GM19372 (cell line): ENCODE measurements around the gene DAAM1.

Experiments used
- ATAC-seq: cut with Tn5 transposase; IDR thresholded peaks from one replicate; pipeline ENCODE4 v1.9.1; 2021; ENCODE audit warnings: mild to moderate bottlenecking, low read depth, moderate library complexity; ENCODE audit not compliant: unreplicated experiment

The DAAM1 gene

DNA sequence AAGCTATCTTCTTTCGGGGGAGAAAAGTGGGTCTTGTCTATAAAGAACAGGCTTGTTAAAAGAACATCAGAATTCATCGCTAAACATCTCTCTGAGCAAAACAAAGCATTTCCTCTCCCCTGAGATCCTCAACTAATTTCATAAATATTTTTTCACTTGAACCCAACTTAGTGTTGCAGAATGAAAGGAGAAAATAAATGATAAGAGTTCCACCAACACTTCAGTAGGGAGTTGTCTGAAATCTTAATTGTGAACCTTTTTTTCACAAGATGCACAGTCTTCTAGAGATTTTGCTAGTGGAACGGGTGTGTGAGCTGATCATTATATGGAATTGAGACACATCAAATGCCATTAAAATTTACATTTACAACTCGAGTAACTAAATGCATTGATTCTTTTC is 1.3 kb upstream of the DAAM1 start:
- no peak for ATAC-seq

DNA sequence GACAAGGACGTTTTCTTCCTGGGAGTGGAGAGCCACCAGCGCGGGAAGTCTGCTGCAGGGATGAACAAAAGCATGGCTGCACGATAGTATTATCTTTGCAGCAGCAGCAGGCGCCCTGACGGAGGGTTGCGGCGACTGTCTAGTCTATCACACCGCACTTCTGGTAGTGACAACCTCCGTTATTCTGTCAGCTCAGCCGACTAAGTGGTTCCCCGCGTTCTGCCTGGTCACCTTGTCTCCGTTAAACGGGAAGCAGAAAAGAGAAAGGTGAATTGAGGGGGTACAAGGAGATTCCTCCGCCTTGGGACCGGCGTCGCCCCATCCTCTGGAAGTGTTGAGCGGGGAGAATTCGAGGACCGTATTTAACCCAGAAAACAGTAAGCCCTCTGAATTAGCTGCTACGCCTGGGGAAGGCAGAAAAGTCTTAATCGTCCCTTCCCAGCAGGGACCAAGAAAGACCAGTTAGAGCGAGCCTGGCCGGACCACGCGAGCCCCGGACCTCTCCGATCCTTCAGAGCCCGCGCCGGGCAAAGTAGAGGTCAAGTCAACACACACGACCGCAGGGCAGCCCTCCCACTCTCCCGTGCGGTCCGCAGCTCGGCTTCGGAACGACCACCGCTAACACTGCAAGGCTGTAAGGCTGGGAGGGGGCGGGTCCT is 536 bp upstream of the DAAM1 start:
- ATAC-seq = peak; percentile 10

DNA sequence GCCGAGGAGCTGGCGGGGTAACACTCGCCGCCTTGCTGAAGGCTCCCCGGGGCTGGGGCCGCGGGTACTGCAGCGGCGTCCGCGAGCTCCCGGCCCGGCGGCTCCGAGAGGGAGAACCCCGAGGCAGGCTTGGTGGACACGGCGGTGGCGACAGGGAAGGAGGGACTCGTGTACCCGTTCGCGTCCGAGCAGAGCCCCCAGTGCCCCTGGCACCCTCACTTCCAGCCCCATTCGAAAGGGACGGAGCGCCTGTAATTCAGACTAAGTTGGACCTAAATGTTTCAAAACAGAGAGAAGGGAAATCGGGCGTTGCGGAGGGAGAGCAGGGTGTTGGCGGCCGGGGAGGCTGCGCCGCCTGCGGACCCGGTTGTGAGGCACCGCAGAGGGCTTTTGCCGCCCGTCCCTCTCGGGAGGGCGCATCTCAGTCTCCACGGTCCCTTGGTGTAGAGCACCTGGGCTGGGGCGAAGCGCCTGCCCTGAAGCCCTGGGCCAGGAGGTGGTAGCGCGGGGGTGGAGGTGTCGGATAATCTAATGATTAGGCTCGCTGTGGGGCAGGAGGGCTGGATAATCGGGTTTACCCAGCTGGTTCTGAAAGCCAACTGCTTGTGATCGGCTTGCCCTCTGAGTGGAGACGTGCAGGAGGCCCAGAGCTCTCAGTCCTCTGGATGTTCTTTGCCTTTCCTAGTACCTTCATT is 771 bp downstream of the DAAM1 start:
- peak; percentile 10 for ATAC-seq

DNA sequence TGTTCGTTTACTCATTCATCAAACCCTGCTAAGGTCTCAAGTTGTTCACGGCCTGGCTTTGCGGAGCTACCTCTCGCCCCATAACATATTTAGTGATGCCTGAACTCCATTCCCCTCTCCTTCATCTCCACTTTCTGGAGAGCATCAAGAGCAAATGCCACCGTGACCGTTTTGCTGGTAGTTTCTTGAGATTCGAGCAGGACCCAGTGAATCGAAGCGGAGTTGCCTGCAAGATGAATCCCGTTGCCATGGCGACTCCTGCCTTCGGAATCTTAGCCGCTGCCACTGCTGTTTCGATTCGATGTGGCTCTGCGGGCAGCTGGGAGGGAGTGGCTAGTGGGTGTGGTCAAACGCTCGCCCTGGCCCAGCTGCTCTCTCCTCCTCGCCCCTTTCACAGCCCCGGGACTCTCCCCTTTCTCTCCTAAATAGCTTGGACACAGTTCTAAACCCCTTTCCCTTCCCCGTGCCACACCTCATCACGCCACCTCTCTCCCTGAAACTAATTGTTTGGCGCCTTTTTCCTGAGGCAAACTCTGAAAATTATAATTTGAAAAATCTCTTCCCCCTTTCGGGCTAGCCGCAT is 1.4 kb downstream of the DAAM1 start:
- ATAC-seq = peak; percentile 41

DNA sequence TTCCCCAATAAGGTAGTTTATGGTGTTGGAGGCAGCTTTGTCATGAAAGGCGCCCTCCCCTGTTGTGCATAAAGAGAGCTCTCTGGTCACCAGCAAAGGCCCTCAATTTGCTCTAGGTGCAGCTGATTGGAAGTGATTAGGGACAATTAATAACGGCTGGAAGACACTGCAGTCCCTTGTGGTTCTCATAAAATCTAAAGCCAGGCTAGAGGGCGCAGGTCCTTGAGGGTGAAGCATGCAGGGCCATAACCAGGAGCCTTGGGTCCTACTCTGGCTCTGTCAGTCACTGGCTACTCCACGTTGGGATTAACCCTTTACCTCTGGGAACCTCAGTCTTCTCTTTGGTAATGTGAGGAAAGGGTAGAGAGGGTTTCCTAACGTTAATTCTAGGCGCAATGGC is 1.9 kb downstream of the DAAM1 start:
- no peak for ATAC-seq

DNA sequence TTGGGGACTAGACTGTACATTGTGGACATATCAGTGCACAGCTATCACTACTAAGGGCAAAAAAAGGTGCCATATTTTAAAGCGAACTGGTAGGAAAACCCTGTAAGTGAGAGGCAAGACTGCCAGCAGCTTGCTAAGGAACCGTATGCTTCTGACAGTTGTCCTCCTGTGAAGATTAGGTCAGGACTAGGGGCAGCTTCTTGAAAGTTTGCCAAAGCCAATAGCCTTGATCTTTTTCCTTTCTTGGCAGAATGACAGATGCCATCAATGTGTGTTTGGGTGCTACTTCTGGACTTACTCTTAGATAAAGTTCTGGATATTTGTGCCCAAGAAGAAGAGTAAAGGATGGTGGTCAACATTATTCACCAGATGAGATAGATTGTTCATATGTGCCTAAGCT is 7.4 kb downstream of the DAAM1 start:
- ATAC-seq = no peak

DNA sequence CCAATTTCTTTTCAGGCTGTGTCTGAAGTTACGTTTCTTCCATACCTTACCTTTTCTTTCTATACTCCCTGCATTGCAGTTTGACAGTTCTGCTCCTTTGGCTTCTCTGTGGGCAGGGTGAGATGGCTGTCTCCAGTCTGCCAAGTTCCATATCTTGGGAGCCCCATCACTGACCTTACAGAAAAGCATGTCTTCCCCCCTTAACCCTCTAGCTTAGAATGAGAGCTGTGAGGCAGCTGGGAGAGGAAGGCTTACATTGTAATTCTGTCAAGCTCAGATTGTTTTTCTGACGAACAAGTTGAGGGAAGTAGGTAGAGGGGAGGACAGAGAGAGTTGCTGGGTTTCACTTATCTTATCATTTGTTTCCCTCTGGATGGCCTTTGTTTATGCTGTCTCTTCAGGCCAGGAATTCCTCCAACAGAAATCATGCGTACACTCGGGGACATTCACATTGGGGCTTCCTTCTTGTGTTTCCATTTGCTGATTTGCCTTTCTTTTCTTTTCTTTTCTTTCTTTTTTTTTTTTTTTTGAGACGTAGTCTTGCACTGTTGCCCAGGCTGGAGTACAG is 9.3 kb downstream of the DAAM1 start:
- ATAC-seq = no peak

DNA sequence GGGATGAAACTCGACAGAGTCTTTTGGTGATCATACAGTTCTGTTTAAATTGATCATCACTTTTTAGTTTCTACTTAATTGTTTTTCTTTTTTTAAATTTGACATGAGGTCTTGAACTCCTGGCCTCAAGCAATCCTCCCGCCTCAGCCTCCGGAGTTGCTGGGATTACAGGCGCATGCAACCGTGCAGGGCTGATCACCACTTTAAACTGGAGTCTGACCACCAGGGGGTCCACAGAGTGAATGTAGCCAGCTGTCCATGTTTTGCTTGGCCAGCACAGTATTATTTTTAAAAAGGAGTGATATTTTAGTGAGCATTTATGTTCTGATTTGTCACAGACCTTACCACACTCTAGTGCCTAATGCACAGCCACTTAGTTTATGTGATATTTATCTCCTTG is 10.7 kb downstream of the DAAM1 start:
- no peak for ATAC-seq

DNA sequence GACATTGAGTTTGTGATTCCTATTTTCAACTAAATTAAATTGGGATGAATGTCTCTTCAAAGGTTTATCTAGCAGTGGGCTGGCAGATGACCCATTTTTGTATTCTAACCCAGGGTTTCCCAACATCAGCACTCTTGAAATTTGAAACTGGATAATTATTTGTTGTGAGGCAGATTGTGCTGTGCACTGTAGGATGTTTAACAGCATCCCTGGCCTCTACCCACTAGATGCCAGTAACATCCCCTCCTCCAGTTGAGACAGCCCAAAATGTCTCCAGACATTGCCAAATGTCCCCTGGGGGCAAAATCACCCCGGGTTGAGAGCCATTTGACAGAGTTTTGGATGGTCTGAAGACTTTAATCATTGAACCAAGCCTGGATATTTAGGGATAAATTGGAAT is 11.1 kb downstream of the DAAM1 start:
- ATAC-seq = no peak

DNA sequence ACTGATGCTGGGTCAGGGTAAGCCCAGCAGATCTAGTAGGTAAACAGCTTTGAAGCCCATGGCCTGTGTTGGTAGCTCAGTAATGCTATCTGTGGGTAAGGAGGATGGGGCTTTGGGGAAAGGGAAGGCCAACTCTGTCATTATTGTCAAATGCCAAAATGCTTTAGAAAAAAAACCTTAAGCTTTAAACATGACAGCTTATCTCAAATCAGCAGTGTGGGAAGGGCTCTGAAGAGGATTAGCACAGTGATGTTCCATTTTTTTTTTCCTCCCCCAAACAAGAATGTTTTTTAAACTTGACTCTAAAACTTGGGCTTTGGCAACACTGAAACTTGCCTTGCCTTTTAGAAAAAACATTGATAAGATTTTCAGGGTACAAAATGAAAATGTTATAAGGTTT is 11.7 kb downstream of the DAAM1 start:
- no peak for ATAC-seq

DNA sequence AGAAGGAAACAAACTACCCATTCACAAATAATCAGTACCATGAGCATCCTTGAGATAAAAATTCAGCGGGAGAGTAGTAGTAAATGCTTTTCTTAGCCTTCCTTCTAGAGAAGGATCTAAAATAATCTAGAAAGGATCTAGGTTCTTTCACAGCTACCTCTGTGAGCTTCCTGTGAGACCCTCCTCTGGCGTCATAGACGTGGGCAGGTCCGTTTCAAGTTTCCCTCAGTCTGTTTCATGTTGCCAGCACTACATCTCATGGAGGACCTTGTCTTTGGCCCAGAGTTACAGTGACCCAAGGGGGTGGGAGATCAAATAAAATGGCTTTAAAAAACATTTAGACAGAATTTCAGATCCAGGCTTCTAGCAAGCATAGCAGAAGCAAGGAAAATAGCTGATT is 13.6 kb downstream of the DAAM1 start:
- no peak for ATAC-seq

DNA sequence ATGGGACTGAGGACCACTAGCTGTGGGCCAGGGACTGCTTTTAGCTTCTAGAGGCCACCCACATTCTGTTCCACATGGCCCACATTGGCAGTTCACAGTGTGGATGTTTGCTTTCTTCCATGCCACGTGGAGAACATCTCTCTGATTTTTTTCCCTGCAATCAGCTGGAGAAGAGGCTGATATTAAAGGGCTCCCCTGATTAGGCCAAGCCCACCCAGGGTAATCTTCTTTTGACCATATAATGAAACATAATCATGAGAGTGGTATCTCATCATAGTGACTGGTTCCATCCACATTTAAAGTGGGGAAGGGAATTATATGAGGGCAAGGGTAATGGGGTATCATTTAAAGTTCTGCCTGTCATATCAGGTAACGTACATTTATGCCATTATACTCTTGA is 15.8 kb downstream of the DAAM1 start:
- ATAC-seq = no peak

DNA sequence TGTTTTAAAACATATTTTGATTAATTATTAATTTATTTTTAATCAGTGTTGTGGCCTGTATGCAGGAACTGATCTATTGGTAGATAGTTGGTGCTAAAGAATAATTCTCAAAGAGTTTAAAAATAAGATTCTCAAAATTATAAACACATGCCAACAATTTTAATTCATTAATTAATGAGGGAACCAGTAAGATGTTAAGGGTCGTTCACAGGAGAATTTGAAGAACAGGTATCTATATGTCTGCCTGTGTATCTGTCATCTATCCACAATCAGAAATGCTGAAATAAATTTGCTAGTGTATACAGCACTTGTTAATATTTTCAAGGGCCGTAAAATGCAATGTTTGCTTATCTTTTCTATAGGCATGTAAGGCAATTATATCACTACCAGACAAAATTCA is 18.4 kb downstream of the DAAM1 start:
- ATAC-seq = no peak

DNA sequence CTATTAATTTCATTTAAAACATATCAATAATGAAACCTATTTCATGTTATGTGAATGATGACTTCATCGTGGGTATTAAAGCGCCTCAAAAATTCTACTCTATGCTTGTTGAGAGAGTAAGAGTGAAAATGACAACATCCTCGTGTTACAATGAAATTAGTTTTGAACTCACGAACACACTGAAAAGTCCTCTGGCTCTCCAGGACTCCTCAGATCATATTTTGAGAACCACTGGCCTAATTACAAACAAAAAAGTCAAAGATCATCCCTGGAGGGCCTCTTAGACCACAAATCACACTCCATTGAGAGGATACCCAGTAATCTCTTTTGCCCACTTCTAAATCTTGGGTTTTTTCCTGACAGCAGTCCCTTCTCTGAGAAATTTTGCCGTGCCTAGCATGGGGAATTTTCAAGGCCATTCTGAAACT is 19.1 kb downstream of the DAAM1 start:
- no peak for ATAC-seq

DNA sequence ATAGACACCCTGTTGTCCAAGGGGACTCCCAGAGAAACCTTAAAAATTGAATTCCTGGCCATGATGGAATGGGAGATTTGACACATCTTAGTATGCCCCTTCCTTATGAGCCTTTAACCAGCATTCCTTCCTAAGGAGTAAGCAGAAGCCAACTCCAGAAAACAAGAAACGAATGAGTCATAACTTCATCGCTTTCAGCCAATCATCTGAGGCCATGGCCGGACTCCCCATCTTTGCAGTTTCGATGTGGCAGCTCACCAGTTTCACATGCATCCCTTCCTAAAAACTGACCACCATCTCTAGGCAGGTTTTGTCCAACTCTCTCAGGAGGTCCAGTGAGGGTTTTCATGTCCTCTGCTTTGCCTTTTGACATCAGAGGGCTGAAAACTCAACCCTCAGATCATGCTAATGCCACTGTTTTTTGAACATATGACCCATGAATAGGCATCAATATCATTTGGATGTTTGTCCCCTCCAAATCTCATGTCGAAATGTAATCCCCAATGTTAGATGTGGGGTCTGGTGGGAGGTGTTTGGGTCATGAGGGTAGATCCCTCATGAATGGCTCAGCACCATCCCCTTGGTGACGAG is 19.9 kb downstream of the DAAM1 start:
- peak; percentile 65 for ATAC-seq

DNA sequence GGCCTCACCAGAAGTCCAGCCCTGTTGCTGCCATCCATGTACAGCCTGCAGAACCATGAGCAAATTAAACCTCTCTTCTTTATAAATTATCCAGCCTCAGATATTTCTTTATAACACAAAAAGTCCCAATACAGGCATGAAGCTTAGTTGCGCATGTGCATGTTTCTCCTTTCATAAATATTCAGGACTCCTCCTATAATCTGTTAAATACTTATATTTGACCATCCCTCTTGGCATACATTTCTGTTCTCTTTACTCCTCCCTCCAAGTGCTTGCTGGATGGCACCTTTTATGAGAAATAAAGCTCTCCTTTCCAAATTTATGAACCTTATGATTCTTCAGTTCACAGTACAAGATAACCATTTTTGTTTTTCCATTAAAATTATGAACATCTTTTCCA is 20.5 kb downstream of the DAAM1 start:
- ATAC-seq = no peak

DNA sequence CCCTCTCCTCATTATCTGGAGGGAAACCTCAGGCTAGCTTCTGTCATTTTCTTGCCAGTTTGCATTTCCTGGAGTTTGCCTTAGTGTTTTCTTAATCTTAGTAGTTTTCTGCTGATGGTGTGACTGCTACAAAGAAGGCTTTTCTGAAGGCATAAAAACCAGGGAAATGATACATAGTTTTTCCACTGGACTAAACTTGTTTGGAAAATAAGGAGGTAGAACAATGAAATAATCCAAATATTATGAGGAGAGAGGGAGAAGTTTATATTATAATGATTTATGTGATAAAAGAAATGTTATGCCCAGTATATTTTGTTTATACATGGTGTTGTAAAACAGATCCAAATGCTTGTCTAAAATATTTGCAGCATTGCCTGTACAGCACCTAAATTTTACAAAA is 22.2 kb downstream of the DAAM1 start:
- no peak for ATAC-seq

DNA sequence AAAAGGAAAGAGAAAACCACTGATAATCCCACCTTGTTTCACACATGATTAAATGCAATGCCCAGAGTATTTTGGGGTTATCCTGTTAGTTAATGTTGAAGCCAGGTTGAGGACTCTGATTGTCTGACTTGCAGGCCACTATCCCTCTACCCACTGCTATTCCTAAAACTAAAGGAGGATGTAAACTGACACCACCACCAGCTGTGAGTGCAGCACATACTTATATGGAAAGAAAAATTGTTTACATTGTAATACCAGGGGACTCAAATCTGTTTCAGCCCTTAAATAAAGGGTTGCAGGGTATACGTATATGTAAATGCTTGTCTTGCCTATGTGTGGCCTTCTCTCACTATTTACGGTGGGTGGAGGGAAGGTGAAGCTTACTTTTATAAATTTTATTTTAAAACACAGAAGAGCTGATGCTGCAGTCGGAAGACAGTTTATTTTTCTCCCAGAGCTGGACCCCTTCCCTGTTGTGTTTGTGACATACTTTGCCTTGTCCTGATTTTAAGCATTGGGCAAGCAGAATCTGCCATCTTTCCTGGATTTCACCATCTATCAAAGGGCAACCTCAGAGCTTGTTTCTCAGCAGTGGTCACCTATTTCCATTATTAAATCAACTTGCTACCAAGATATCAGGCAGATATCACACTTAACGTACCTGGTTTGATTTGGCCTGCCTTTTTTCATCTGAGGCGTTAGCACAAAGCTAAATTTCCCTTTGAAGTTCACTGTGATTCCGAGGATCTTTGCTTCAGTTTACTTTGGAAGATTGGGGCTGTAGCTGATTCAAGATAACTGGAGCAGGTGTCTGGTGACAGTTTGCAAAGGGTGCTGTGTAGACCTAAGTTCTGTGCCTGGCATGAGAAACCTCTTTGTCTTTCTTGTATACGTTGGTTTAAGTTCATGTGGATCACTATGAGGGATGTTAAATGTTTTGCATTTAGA is 25.2 kb downstream of the DAAM1 start:
- no peak for ATAC-seq

DNA sequence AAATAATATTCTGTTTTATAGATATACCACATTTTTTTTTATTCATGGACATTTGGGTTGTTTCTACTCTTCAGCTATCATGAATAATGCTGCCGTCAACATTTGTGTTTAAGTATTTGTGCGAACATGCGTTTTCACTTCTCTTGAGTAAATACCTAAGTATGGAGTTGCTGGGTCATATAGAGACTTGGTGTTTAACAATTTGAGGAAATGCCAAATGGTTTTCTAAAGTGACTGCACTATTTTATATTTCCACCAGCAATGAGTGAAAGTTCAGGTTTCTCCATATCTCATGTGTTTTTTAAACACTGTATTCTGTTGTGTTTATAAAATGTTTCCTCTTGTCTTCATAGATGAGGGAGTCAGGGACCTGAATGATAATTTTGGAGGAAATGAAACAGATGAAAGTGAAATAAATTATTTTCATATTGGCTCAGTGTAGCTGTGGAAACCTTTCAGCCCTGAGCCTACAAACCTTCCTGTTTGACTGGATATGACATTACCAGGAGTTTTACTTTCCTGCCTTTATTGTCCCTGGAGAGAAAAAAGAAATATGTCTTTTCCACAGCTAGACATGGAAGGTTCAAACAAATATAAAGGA is 26.3 kb downstream of the DAAM1 start:
- no peak for ATAC-seq

DNA sequence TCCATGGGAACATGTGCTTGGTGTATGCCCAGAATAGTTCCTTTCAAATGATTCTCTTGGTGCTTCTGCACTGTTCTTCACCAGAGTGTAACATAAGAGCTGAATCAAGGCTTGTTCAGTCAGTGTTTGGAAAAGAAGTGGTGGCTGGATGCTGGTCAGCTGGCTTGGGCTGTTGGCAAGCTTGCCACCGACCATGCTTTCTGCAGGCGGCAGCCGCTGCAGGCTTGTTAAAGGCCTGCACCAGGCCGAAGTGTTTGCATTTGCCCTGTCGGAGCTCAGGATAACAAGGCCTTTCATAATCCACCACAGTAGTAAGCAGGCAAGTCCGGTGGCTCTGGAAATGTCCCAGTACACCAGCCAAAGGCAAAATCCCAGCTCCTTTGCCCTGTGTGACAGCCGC is 26.9 kb downstream of the DAAM1 start:
- ATAC-seq = no peak
